Kidney glomerular epithelial cell (primary cell): ENCODE measurements around the gene CARD8.

Experiments used
- DNase-seq: peaks from one replicate; lab custom pipeline; 2025; lab: John Stamatoyannopoulos, UW

Gene CARD8

DNA sequence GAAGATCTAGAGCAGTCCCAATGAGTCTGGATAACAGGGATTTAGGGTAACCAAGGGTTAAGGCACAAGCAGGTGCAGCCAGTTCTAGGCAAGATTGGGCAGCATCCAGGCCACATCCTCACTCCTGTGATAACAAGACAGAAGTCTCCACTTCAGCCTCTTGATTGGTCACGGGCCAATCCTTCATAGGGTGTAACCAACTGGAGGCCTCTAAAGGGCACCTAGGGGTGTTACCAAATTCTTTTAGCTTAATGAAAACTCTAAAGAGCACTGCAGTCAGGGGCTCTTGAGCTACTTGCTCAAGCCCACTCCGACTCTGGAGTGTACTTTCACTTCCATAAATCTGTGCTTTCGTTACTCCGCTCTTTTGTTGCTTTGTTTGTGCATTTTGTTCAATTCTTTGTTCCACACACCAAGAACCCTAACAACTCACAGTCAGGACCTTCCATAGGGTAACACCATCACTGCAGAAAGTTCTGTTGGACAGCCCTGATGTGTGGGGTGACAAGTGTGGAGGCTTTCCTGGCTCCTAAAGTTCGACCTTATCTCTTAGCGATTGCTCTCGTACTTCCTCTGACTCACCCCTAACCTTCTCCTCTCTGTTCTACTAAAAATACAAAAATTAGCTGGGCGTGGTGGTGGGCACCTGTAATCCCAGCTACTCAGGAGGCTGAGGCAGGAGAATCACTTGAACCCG, 49.2 kb downstream of the CARD8 start:
- DNase-seq = no peak

DNA sequence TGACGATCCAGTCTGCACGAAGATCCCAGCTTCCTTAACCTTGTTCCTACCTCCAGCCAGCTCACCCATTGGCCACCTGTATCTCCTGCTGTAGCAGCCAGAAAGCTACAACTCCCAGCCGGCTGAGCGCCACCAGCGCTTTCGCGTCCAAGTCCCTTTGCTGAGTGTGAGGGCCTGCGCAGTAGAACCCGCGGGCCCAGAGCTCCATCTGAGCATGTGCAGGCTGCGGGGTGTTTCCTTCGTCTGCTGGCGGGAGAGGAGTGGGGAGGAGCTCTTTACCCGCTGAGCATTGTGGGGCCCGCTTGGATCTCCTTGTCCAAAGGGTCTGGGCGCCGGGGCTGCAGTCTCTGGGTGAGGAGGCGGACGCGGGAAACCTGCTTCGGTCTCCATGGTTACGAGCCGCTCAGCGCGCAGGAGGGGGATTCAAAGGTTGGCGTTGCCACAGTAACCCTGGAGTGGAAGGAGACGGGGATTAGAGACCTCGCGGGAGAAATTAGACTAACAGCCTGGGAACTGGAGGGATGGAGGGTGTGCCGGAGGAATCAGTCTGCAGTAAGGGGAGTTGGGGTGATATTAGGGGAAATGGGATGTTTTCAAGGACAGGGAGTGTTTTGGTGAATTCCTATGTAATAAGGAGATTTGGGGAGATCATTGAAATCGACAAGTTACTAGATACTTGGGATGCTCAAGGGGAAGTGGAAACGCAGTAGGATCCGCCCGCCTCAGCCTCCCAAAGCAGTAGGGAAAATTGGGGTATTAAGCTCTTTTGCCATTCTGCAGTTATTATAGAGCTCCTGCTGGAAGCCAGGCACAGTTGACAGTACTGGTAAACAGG, 51.7 kb downstream of the CARD8 start:
- DNase-seq = peak; percentile 97

DNA sequence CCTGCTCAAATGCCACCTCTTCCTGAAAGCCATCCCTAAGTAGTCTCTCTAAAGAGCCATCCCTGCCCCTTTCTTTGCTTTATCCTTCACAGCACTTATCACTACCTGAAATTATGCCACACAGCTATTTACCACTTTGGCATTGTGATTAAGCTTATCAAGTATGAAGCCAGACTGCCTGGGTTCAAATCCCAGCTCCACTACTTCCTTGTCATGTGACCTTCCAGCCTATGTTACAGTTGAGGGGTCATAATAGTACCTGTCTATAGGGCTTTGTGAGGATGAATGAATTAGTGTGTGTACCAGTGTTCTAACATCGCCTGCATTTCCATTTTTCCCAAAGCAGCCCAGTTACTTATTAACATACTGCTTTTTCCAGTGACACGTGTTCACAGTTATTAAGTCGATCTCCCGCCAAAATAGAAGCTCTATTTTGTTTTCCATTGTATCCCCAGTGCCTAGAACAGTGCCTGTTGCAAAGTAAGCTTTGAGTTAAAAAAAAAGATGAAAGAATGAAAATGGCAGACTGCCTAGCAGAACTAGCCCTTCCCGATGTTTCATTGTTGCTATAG, 52.4 kb downstream of the CARD8 start:
- DNase-seq = no peak

DNA sequence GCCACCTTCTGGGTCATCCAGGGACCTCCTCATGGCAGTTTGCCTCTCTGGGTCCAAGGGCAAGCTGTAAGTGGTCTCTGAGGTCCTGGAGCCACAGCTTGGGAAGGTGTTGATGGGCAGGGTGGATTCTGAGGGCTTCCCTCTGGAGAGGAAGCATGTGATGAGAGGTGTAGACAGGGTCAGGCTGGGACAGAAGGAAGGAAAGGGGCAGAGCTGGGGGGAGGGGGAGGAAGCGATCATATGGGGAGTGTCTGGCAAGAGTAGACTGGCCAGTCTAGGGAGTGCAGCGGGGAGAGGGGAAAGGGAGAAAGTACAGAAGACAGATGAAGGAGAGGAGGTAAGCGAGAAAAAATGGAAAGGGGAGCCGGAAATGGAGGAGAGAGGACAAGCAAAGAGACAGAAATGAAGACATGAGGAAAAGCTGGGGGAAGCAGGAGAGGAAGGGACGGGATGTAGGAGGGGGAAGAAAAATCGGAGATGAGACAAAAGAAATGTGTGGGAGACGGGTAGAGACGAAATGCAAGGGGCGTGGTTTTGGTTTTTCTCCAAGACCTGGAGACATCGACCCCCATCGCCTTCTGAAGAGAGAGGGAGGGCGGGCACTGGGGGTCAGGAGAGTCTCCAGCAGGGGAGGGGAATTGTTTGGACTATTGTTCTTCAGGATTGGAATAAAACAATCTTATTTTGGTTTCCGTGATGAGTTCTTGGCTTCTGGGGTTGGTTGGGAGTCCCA, 58.6 kb downstream of the CARD8 start:
- DNase-seq = no peak

DNA sequence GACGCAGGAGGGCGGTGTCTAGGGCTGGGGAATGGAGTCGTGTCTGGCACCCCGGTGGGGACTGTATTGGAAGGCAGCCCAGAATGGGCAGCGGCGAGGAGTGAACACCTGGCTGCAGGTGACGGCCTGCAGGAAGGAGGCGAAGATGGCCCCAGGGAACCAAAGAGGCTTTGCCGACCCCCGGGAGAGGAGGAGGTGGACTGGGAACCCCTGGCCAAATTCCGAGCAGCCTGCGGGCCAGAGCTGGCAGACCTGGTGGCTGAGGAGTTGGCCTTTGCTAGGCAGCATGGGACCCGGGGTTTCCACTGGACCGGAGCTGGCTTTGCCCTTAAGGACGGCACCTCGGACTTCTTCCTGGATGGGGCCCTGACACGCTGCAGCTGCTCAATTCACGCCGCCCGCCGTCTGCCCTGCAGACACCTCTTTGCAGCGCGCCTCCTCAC, 59.4 kb downstream of the CARD8 start:
- no peak for DNase-seq

GRCh38 chr19:48194844-48195830, 60.6 kb downstream of the CARD8 start:
- DNase-seq = no peak

- no peak for DNase-seq
Observed at GRCh38 chr19:48194041-48194843, 61.5 kb downstream of the CARD8 start.

GRCh38 chr19:48192750-48193149, 63.0 kb downstream of the CARD8 start:
- DNase-seq = no peak

DNA sequence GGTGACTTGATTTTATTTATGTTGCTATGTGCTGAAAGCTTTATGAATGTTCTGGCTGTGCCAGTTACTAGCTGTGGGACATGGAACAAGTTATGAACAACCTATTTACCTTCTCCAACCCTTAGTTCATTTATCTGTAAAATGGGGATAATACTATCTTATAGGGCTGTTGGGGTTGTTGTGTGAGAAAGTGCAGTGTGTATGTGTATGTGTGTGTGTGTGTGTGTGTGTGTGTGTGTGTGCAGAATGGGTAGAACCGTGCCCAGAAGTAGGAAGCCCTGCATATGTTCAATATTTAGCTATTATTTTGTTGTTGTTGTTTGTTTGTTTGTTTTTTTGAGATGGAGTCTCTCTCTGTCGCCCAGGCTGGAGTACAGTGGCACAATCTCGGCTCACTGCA, 64.8 kb downstream of the CARD8 start:
- no peak for DNase-seq

DNA sequence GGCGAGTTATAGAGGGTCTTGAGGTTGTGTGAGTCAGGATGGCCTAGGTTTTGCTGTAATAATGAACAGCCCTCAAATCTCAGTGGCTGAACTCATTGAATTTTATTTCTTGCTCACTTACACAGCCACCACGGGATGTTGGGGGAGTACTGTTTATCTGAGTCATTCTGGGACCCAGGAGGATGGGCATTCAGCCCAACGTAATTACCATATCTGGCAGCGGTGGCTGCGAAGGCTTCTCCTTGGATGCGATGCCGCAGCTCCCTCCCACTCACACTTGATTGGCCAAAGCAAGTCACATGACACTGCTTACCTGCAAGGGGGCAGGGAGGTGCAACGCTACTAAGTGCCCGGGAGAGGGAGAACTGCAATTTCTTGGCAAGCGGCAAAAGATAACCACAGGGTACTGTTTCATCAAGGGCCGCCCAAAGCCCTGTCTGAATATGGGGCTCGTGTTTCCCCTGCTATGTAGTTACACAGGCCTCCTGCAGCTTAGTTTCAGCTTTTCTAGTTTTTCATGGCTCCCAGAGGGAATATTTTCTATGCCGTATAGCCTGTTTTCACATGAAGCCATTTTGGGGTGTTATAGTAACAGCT, 65.3 kb downstream of the CARD8 start:
- no peak for DNase-seq

GRCh38 chr19:48186541-48186991, 69.1 kb downstream of the CARD8 start:
- no peak for DNase-seq

GRCh38 chr19:48186015-48186414, 69.7 kb downstream of the CARD8 start:
- DNase-seq = no peak

- no peak for DNase-seq
Observed at GRCh38 chr19:48183356-48183755, 72.4 kb downstream of the CARD8 start.

GRCh38 chr19:48182434-48182833, 73.3 kb downstream of the CARD8 start:
- DNase-seq = no peak

- DNase-seq = no peak
Observed at GRCh38 chr19:48181505-48181904, 74.2 kb downstream of the CARD8 start.

DNA sequence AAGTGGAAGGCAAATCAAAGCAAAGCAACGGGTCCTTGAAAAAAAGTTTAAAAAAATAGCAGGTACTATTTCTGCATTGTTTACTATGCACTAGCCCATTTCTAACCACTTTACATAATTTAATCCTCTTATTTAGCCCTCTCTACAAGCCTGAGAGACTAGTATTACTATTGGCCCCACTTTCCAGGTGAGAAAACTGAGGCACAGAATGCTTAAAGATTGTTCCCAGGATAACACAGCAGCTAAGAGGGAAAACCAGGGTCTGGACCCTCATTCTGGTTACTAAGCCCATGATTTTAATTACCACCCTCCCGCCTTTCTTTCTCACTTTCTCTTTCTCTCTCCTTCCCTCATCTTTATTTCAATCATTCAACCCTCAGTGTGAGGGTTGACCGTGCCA, 79.5 kb downstream of the CARD8 start:
- DNase-seq = no peak

- no peak for DNase-seq
Observed at GRCh38 chr19:48175578-48175977, 80.1 kb downstream of the CARD8 start.

DNA sequence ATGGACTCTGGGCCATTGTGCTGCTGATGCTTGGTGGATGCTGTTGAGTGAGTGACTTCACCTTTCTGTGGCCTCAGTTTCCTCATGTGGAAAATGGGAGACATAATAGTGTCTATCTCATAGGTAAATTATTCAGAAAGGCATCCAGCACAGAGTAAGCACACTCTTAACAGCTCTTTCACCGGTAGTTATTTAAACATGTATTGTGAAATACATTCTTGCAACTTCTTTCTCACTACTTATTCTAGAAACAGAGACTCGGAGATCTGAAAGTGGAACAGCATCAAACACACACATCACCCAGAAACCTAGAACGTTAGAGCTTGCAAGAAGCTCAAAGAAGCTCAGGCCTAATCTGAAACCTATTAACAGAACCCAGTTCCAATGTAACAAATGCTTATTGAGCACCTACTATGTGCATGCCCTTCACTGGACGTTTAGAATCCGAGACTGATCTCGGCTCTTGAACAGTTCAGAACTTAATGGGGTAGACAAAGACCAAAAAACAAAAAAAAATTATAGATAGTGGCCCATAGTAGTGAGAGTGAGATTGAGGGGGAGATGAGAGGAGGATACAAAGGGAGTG, 81.2 kb downstream of the CARD8 start:
- DNase-seq = no peak

DNA sequence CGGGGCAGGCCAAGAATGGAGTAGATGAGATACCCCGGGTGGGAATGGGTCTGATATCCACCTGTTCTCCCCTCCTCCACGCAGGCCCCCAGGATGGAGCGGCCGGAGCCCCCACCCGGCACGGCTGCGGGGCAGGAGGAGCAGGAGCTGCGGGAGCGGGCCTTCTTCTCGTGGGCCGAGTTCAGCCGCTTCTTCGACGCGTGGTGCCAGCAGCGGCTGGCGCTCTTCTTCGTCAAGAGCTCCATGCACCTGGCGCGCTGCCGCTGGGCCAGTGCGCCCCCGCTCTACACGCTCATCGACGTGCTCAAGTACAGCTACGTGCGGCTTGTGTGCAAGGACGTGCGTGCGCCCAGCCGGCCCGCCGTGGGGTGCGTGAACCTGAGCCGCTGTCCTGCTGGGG, 84.0 kb downstream of the CARD8 start:
- no peak for DNase-seq
